ENCODE data around the gene BPIFB4. TPM values are rescaled to one million over a fixed set of nuclear protein-coding genes. Genes with fewer than 3 reads are reported as not detected.

BPIFB4 gene
- total and polyA plus RNA-seq, 2 experiments from 2014 or later = not detected

- Histone ChIP-seq H3F3A (replicated peaks; ENCODE audit: low read depth) (no peaks in the 10 kb centered on the region), H4K20me1 (replicated peaks; ENCODE audit: insufficient read depth) (no peaks in the 10 kb centered on the region), H3K36me3 (ENCODE audit: insufficient read depth) (no peaks in the 10 kb centered on the region), H2AFZ (no peak overlapping the region), H3K4me1 (ENCODE audit: insufficient read depth) (no peaks in the 10 kb centered on the region), H3K27ac (ENCODE audit: low read depth) (no peak overlapping the region), H3K79me2 (replicated peaks; ENCODE audit: insufficient read depth) (no peaks in the 10 kb centered on the region), H3K9me2 (ENCODE audit: insufficient read depth) (no peaks in the 10 kb centered on the region), H3K4me3 (no peak overlapping the region), H3K4me2 (no peak overlapping the region), H3K27me3 (ENCODE audit: insufficient read depth) (no peaks in the 10 kb centered on the region)
- Mint-ChIP-seq H3K4me1 (no peaks in the 10 kb centered on the region), H3K4me3 (no peak overlapping the region), H3K9me3 (no peaks in the 10 kb centered on the region), H3K36me3 (ENCODE audit: low read depth) (no peaks in the 10 kb centered on the region; the same call in 2 of the 3 replicates), H3K27me3 (ENCODE audit: insufficient read depth, low read depth, poor library complexity) (peaks cover 9% of the 10 kb centered on the region), H3K27ac (no peak overlapping the region)
- no peak for DNase-seq (ENCODE audit: low spot score)
- TF ChIP-seq EZH2 (IDR thresholded peaks at IDR 0.05; ENCODE audit: low read depth, unreplicated experiment) (no peak), NANOG (IDR thresholded peaks at IDR 0.05; ENCODE audit: borderline replicate concordance) (no peak), ZNF462 (CRISPR knock-in tag; IDR thresholded peaks at IDR 0.05) (no peak), JUNB (IDR thresholded peaks at IDR 0.05; ENCODE audit: unreplicated experiment) (no peak), CREB1 (CRISPR knock-in tag; IDR thresholded peaks at IDR 0.05; ENCODE audit: low read depth) (no peak), ZNF331 (CRISPR knock-in tag; IDR thresholded peaks at IDR 0.05; ENCODE audit: low read depth) (no peak)
- no peak for ATAC-seq
Measured at GRCh38 chr20:33067806-33068205, 11.6 kb upstream of the BPIFB4 start.

All from GM23338 (cell line).